Mucosa of descending colon (tissue), 3 donors: ENCODE results near the gene BSDC1. TPM values are rescaled to one million over a fixed set of nuclear protein-coding genes. Genes with fewer than 3 reads are reported as not detected.

Source experiments
- ATAC-seq: fragments of 200-7000 bp; cut with Tn5 transposase; one replicate; pipeline ENCODE4 v1.9.1; 2020; ENCODE audit warnings: mild to moderate bottlenecking, moderate library complexity
- DNase-seq, 3 donors: peaks; one replicate each; pipeline ENCODE4 v3.0.0-alpha.2; 2020
- H3K36me3 ChIP-seq: fragments of 200-600 bp; one replicate; pipeline ENCODE4 v1.8.0; 2021; ENCODE audit warnings: low read depth, mild to moderate bottlenecking
- H3K4me1 ChIP-seq: fragments of 200-600 bp; one replicate; pipeline ENCODE4 v1.8.0; 2021; ENCODE audit warnings: low read depth, mild to moderate bottlenecking
- H3K4me3 ChIP-seq: fragments of 200-600 bp; one replicate; pipeline ENCODE4 v1.8.0; 2021; ENCODE audit warnings: mild to moderate bottlenecking
- H3K9me3 ChIP-seq: fragments of 200-600 bp; one replicate; pipeline ENCODE4 v1.8.0; 2021; ENCODE audit warnings: mild to moderate bottlenecking
- CTCF ChIP-seq: fragments of 200-600 bp; IDR thresholded peaks from one replicate; pipeline ENCODE4 v1.8.0; 2022; ENCODE audit warnings: antibody characterized with exemption, mild to moderate bottlenecking
- intact Hi-C, 2 donors: fragments of 100-400 bp; cut with DNase I in 1 of 2; cut with micrococcal nuclease in 1 of 2; formaldehyde crosslinking; loops; one replicate each; pipeline versions ENCODE4 v1.11.0 to v1.11.1; 2022; cut with DNase I, micrococcal nuclease
- total RNA-seq, 3 donors: library from RNA; stranded (reverse); fragmentation: NEBNext Ultra II Directional in 2 of 3; extraction: Animal tissue kit (Norgen Biotek cat#: 25700) in 2 of 3; gene quantifications; one replicate each; pipeline versions ENCODE4 v1.2.1 to v1.2.4, GENCODE V29; 2021 to 2023
- donor health status: DM: no; HTN: no; CAD: no; lungs with moderate emphysema.
- donor health status: DM: no; HTN: no; CAD: no.
- donor health status: DM: no; HTN: yes; CAD: no.

Gene BSDC1
- total RNA-seq, 3 donors from 2014 or later = 72.1 to 89.9 (median 73.1) TPM

GRCh38 chr1:32335790-32336590, 58.3 kb downstream of the BSDC1 start, which contains the start of gene MARCKSL1:
TSS of gene MARCKSL1 (minus strand) at chr1:32336233. CDS start at chr1:32336033, 200 bp downstream.
- peaks cover 36% of the 10 kb centered on the region for H3K4me1 ChIP-seq

GRCh38 chr1:32335535-32335789, 58.8 kb downstream of the BSDC1 start:
- no peaks in the 10 kb centered on the region for H3K36me3 ChIP-seq
- H3K4me3 ChIP-seq = peak overlapping the region; percentile 48
- TF ChIP-seq CTCF = no peak
- peaks cover 36% of the 10 kb centered on the region for H3K4me1 ChIP-seq
- H3K9me3 ChIP-seq = no peaks in the 10 kb centered on the region
- intact Hi-C loops = no loop called here
- ATAC-seq (peak; percentile 2), DNase-seq (no peak)

More at GRCh38 chr1:32335790-32336590, 58.3 kb downstream of the BSDC1 start, which contains the start of gene MARCKSL1:
- H3K4me3 ChIP-seq = peak within 1 kb of the TSS; percentile 48
- intact Hi-C loops = no loop called here
- H3K36me3 ChIP-seq = no peaks in the 10 kb centered on the region
- DNase-seq (peak; percentile 91 to 92 (median 91)), ATAC-seq (peak; percentile 70)
- no peaks in the 10 kb centered on the region for H3K9me3 ChIP-seq
- TF ChIP-seq CTCF = no peak

- ATAC-seq (peak; percentile 55), DNase-seq (peak; percentile 63 to 78 (median 77))
- intact Hi-C loops = no loop called here
- peak; percentile 70 for TF ChIP-seq CTCF
- Histone ChIP-seq H3K4me3 (peak overlapping the region; percentile 48), H3K9me3 (no peaks in the 10 kb centered on the region), H3K36me3 (no peaks in the 10 kb centered on the region), H3K4me1 (peaks cover 36% of the 10 kb centered on the region)
These were observed 59.2 kb downstream of the BSDC1 start for GRCh38 chr1:32334864-32335534.

- ATAC-seq = peak; percentile 2
These were observed 59.9 kb downstream of the BSDC1 start for GRCh38 chr1:32334274-32334861.

More at GRCh38 chr1:32334274-32334861, 59.9 kb downstream of the BSDC1 start:
- H3K9me3 ChIP-seq = no peaks in the 10 kb centered on the region
- peaks cover 36% of the 10 kb centered on the region for H3K4me1 ChIP-seq
- DNase-seq = peak in 1 of 3 donors; percentile 52
- no peak overlapping the region for H3K4me3 ChIP-seq
- TF ChIP-seq CTCF = no peak
- intact Hi-C loops = no loop called here
- no peaks in the 10 kb centered on the region for H3K36me3 ChIP-seq
